HG03025 (cell line): Measurements from ENCODE around the gene OR52B6.
A peak's percentile ranks its signal among the peaks of the same experiment; 100 is the strongest.
"Not testable (repeated sequence)": the region's sequence is repeated elsewhere in the genome, so short reads cannot be mapped to it uniquely, and the experiment has no call there.

Experiments used
- ATAC-seq: cut with Tn5 transposase; IDR thresholded peaks from one replicate; pipeline ENCODE4 v1.9.1; 2021; ENCODE audit warnings: mild to moderate bottlenecking, moderate library complexity; ENCODE audit not compliant: unreplicated experiment, low FRiP score

OR52B6 gene

GRCh38 chr11:5592615-5593014 is 11.9 kb downstream of the OR52B6 start:
- ATAC-seq: no peak

GRCh38 chr11:5593146-5593545 is 12.5 kb downstream of the OR52B6 start:
- ATAC-seq: no peak

DNA sequence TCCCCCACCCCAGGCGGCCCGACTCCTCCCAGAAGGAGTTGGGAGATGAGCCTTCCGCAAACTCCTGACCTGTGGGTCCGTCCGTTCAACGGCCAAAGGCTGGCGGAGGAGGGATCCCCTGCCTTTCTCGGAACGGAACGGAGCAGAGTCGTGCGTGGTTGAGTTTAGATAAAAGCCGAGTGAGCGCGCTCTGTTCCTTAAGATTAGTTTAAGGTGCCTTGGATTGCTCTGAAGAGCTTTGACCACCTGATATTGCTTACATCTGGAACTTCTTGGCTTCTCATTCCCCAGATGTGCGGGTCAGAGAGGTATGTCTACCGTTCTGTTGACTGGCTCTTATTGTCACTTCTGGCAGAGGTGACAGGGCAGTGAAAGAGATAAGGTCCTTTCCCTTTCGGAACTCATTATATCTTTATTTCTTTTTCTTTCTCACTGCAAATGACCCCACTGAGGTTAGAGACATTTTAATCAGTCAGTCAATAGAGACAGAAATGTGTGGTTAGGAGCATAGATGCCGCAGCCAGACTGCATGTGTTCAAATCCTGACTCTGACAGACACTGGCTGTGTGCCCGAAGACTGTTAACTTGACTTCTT is 16.0 kb downstream of the OR52B6 start, which contains the start of gene TRIM6:
TSS of gene TRIM6 (plus strand) at position 31 of the 595 bp plus-strand sequence. CDS start at position 292, 261 bp downstream.
- no peak for ATAC-seq

DNA sequence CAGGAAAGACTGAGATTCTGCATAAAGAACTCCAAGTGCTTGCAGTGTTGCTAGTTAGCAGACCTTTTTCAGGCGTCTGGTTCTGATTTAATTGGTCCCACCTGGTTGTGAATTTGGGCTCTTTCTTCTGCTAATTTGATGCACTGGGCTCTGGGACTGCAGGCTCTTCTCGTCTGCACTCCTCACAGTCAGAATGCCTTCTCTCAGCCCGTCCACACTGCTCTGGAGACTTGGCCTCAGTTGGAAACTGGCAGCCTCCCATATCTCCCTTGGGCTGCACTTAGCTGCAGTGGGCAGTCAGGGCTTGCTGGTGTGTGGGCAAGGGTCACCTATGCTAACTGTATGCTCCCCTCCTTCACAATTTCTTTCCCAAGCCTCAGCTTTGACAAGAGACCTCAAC is 17.3 kb downstream of the OR52B6 start:
- no peak for ATAC-seq

GRCh38 chr11:5600374-5600851 is 19.7 kb downstream of the OR52B6 start:
- ATAC-seq: peak; percentile 81

- not testable (repeated sequence) for ATAC-seq
Measured at GRCh38 chr11:5602791-5603190, 22.1 kb downstream of the OR52B6 start.

GRCh38 chr11:5603326-5603725 is 22.6 kb downstream of the OR52B6 start:
- no peak for ATAC-seq

- ATAC-seq: no peak
Measured at GRCh38 chr11:5604896-5605295, 24.2 kb downstream of the OR52B6 start.

- ATAC-seq: no peak
Measured at GRCh38 chr11:5605849-5606248, 25.2 kb downstream of the OR52B6 start.

- ATAC-seq: no peak
Measured at GRCh38 chr11:5608808-5609207, 28.1 kb downstream of the OR52B6 start.

DNA sequence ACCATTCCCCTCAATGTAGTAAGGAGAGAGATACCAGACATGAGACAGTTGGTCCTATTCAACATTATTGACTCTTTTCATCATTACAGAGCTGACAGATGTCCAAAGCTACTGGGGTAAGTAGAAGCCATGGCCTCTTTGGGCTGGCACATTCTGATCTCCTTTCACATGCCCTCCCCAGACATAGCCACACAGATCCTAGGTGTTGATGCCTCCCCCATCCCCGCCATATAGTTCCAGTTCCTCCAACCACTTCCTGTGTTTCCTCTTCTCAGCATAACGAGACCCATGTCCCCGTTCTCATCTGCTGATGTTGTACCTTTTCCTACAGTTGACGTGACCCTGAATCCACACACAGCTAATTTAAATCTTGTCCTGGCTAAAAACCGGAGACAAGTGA is 29.8 kb downstream of the OR52B6 start:
- no peak for ATAC-seq

DNA sequence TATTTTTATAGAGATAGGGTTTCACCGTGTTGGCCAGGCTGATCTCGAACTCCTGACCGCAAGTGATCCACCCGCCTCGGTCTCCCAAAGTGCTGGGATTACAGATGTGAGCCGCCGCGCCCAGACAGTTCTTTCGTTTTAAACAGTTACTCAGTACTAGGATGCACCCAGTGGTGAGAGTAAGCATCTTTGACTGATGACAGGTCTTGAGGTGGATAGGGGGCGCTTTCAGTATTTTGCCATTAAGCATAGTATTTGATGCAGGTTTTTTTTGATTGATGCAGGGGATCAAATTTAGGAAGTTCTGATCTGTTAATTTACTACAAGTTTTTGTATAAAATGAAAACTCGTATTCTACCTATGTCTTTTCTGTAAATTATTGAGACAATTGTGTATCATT is 30.9 kb downstream of the OR52B6 start:
- no peak for ATAC-seq

DNA sequence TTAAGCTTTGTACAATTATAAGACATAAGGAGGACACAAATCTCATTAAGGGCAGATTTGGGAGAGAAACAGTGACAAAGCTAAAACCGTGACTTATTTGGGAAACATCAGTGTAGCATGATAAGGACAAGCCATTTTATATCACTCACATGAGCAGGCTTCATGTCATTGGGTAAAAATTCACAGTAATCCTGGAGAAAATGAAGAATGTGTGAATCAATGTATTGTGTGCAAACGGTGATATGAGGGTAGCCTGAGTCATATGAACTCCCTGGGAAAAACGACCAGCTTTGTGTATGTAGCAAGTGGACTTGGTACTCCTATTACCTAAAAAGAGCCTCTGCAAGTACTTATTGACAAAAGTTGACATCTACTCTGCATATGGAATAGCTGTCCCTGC is 38.1 kb downstream of the OR52B6 start:
- ATAC-seq: no peak

DNA sequence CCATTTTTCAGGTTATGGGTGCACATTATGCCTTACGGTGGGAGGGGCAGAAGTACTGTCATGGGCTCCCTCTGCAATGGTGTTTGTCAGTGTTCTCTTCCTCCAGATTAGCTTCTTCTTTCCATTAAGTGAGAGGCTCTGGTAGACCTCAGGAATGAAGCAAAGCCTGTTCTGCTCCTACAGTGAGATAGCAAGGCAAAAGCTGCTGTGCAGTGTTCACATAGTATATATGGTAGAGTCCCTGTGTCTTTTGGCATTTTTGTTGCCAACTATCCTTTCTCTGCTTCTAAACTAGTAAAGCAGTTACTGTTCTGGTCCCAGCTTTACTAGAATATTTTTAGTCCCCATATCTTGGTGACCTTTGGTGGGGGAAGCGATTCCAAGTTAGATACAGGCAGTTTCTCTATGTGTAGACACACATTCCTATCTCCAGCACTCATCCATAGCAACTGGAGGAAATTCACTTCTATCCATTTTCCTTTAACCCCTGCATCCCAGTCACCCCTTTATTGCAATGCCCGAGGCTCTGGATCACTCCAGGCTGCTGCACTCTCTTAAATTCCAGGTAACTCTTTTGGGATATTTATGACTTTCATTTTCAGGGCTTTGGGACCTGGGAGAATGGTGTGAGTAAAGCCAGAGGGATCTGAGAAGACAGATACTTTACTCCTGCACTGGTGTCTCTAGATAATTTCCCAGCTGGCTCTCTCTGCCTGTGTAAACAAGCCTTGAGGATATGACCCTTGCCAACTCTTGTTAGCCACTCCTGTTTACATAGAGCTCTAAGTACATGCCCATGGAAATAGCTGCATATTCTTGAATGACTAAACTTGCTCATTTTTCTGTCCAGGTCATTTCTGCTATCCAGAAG is 40.2 kb downstream of the OR52B6 start:
- no peak for ATAC-seq

- ATAC-seq: no peak
Measured at GRCh38 chr11:5621580-5621979, 40.9 kb downstream of the OR52B6 start.

DNA sequence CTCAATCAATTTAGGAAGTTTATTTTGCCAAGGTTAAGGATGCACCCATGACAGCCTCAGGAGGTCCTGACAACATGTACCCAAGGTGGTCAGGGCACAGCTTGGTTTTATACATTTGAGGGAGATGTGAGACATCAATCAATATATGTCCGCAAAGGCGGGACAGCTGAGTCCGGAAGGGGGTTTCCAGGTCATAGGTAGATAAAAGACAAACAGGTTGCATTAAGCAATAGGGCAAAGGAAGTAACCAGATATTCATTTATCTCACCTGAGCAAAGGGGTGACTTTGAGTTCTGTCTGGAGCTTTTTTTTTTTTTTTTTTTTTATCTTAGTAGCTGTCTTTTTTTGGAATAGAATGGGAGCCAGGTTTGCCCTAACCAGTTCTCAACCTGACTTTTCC is 42.1 kb downstream of the OR52B6 start:
- ATAC-seq: no peak

GRCh38 chr11:5624489-5625279 is 44.0 kb downstream of the OR52B6 start, which contains the start of gene TRIM34:
TSS of gene TRIM34 (plus strand) at chr11:5625001. CDS start at chr11:5632332, 7,331 bp downstream.
- peak; percentile 97 for ATAC-seq

DNA sequence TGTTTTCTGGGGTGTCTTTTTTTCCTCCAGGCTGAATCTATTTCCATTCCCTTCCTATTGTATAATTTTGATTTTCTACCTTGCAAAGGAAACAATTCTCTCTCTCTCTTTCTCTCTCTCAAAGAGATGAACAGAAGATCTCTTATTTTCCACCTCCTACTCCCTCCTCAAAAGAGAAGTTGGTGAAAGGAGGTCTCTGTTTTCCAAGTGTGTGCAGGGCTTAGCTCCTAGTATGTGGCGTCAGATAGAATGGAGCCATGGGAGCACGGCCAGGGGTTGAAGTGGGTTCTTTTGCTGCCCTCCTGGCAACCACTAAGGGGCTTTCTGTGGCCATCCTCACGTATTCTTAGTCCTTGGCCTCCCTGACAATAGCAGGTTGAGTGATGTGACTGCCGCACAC is 44.6 kb downstream of the OR52B6 start:
- peak; percentile 3 for ATAC-seq

GRCh38 chr11:5626196-5626595 is 45.5 kb downstream of the OR52B6 start:
- no peak for ATAC-seq

GRCh38 chr11:5631417-5631816 is 50.7 kb downstream of the OR52B6 start:
- ATAC-seq: no peak
